Adrenal gland (tissue), 5 donors: ENCODE measurements around the gene USP6.

Experiments used
- POLR2A ChIP-seq, 2 donors: fragments of 450-650 bp; IDR thresholded peaks; one replicate each; pipeline ENCODE4 v1.6.1; 2017; ENCODE audit warnings: antibody characterized with exemption in 2 of 2, mild to moderate bottlenecking in 2 of 2, moderate library complexity in 1 of 2
- TF ChIP-seq, protein P1 (sequence below), 6 experiments: fragments of 450-650 bp in 4 of 6; fragments of 200-600 bp in 2 of 6; sonication (generic) in 1 of 6; IDR thresholded peaks; 1 replicate in 5 of 6; 2 replicates in 1 of 6; pipeline versions ENCODE4 v1.5.1 to v1.8.0; 2016 to 2021; ENCODE audit warnings: antibody characterized with exemption in 6 of 6, mild to moderate bottlenecking in 2 of 6, moderate library complexity in 1 of 6
- donor health status: DM: no; HTN: no; CAD: no.

DNA sequence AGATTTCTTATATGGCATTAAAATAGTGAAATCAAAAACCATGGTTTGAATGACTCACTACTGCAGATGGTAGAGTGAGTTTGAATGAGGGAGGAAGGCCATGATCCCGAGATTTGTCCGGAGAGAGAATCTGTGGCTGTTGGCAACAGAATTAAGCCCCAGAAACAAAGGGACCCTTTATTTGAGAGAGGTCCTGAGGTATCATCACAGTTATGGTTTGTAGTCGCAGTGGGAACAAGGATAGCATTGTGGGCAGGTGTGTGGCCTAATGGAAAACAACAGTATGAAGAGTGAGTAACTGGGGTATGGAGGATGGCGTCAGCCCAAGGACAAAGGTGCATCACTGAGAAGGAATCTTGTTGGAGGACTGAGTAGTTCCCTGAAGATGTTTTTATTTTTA lies 46.1 kb upstream of the USP6 start:
- TF ChIP-seq POLR2A (IDR thresholded peaks at IDR 0.05), result no peak
- TF ChIP-seq, protein P1, sequence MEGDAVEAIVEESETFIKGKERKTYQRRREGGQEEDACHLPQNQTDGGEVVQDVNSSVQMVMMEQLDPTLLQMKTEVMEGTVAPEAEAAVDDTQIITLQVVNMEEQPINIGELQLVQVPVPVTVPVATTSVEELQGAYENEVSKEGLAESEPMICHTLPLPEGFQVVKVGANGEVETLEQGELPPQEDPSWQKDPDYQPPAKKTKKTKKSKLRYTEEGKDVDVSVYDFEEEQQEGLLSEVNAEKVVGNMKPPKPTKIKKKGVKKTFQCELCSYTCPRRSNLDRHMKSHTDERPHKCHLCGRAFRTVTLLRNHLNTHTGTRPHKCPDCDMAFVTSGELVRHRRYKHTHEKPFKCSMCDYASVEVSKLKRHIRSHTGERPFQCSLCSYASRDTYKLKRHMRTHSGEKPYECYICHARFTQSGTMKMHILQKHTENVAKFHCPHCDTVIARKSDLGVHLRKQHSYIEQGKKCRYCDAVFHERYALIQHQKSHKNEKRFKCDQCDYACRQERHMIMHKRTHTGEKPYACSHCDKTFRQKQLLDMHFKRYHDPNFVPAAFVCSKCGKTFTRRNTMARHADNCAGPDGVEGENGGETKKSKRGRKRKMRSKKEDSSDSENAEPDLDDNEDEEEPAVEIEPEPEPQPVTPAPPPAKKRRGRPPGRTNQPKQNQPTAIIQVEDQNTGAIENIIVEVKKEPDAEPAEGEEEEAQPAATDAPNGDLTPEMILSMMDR (IDR thresholded peaks at IDR 0.05), result no peak
